Muscle layer of duodenum (tissue), 2 donors: ENCODE data around the gene SCARF2.
"Not testable (repeated sequence)": the region's sequence is repeated elsewhere in the genome, so short reads cannot be mapped to it uniquely, and the experiment has no call there.

ENCODE experiments used
- H3K27ac ChIP-seq: one replicate; pipeline ENCODE4 v1.7.0; 2013; ENCODE audit warnings: mild to moderate bottlenecking, low read length
- H3K27me3 ChIP-seq: one replicate; pipeline ENCODE4 v1.7.0; 2013; ENCODE audit warnings: low read depth, mild to moderate bottlenecking, control low read depth, low read length
- H3K36me3 ChIP-seq, 2 donors: one replicate each; pipeline ENCODE4 v1.7.0; 2013; ENCODE audit warnings: low read length in 2 of 2, control low read depth in 1 of 2, mild to moderate bottlenecking in 1 of 2; ENCODE audit not compliant: insufficient read depth in 2 of 2, control insufficient read depth in 1 of 2
- H3K4me1 ChIP-seq, 2 donors: one replicate each; pipeline ENCODE4 v1.7.0; 2013; ENCODE audit warnings: low read length in 2 of 2, mild to moderate bottlenecking in 2 of 2, control low read depth in 1 of 2, moderate library complexity in 1 of 2; ENCODE audit not compliant: insufficient read depth in 2 of 2, control insufficient read depth in 1 of 2
- H3K4me3 ChIP-seq, 2 donors: one replicate each; pipeline ENCODE4 v1.7.0; 2013; ENCODE audit warnings: low read length in 2 of 2, low read depth in 1 of 2, mild to moderate bottlenecking in 1 of 2
- H3K9me3 ChIP-seq, 2 donors: one replicate each; pipeline ENCODE4 v1.7.0; 2013; ENCODE audit warnings: low read length in 2 of 2, control low read depth in 1 of 2, mild to moderate bottlenecking in 1 of 2; ENCODE audit not compliant: control insufficient read depth in 1 of 2
- donor health status: healthy.

SCARF2 gene

DNA sequence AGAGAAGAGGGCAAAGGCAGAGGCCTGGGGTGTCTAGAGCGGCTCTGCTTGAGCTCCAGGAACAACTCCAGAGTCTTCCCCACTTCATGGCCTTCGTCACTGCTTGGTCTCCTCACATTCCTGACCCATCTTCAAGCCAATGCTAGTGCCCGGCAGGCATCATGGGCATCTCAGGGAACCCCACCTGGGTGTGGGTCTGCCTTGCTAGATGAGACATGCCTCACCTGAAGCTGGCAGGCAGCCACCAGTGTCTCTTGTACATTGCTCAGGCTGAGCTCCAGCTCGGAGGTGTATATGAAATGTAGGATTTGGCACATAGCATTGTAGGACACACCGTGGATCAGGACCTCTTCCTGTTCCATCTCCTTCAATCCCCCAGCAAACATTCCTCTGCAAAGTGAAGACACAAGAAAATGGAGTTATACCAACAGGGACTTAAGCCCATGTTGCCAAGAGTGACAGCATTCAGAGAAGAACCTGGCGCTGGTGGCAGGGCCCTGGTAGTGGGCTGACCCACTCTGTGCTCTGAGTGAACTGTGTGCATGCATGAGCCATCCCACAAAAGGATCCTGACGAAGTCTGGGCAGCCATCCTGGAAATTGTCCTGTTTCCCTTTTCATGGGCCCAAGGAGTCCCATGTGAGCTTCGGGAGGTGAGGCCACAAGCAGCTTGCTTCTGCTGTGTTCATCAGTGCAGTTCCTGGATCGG lies 33.7 kb upstream of the SCARF2 start:
- H3K27me3 ChIP-seq: no peaks in the 10 kb centered on the region
- no peak overlapping the region for H3K4me3 ChIP-seq
- H3K27ac ChIP-seq: no peak overlapping the region
- peaks cover 17 to 29% of the 10 kb centered on the region in 2 donors for H3K36me3 ChIP-seq
- no peaks in the 10 kb centered on the region for H3K4me1 ChIP-seq
- H3K9me3 ChIP-seq: no peaks in the 10 kb centered on the region

DNA sequence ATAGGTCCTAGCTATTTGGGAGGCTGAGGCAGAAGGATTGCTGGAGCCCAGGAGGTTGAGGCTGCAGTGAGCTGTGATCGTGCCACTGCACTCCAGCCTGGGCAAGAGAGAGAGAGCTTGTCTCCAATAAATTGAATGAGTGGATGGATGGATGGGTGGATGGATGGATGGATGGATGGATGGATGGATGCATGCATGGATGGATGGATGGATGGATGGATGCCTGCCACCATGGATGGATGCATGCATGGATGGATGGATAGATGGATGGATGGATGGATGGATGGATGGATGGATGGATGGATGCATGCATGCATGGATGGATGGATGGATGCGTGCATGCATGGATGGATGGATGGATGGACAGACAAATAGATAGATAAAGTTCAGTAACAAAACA lies 32.9 kb upstream of the SCARF2 start:
- not testable (repeated sequence) for H3K27me3 ChIP-seq, H3K4me3 ChIP-seq, H3K27ac ChIP-seq, H3K4me1 ChIP-seq, H3K9me3 ChIP-seq
- H3K36me3 ChIP-seq: peaks cover 17 to 29% of the 10 kb centered on the region in 2 donors

DNA sequence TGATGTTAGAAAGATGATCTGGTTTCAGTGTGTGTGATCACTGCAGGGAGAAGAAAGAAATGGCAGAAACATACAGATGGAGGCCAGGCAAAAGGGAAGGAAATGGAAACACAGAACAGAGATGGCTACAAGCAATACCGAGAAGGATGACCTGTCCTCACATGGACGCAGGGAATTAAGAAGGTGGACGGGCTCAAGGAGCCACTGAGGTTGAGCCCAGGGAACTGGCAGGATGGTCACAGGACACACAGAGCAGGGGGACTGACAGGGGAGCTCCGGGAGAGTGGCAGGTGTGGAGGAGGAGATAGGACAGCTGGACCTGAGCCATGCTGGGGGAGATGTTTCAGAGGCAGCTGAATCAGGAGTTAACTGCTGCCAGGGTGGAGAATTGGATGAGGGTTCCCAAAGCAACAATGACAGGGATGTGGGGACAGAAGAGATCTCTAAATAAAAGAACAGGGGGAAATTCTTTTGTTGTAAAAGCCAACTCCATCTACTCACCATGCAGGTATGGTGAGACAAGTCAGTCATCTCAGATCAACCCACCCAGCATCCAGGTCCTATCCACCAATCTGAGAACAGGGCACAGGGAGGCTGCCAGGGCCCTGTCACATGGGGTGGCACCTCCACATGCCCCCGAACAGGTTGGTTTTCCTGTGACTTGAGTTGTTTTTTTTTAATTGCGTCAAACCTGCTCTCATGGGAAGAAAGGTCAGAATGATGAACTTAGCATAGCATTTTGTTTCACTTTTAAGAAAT lies 31.7 kb upstream of the SCARF2 start:
- peaks cover 24 to 40% of the 10 kb centered on the region in 2 donors for H3K36me3 ChIP-seq
- H3K4me1 ChIP-seq: no peaks in the 10 kb centered on the region
- no peak overlapping the region for H3K4me3 ChIP-seq
- H3K9me3 ChIP-seq: no peaks in the 10 kb centered on the region
- no peak overlapping the region for H3K27ac ChIP-seq
- H3K27me3 ChIP-seq: no peaks in the 10 kb centered on the region

DNA sequence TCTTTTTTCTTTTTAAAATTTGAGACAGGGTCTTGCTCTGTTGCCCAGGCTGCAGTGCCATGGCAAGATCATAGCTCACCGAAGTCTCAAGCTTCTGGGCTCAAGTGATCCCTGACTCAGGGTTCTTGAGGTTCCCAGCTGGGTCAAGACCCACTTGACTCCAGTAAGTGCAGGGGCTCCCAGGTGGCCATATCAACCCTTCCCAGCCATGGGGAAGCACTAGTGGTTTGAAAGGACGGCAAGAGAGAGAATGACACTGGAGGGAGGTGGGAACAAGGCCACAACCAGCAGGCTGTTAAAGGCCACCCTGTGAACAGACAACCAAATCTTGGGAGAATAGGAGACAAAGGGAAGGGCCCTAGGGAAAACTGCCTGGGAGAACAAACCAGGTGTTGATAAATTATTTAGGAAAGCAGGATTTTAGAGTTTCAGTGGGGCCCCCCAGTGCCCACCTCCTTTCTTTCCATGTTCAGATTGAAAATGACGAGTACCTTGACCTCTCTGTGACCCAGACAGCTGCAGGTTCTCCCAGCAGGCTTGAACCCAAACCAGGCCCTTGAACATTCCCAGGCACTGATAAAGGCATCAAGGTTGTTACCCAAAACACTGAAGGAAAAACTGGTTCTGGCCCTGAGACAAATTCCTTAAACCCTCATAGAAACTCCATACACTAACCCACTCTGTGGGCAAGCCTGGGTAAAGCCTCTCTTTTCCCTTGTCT lies 29.2 kb upstream of the SCARF2 start:
- Histone ChIP-seq H3K27me3 (no peaks in the 10 kb centered on the region), H3K9me3 (no peaks in the 10 kb centered on the region), H3K4me1 (peaks cover 7 to 10% of the 10 kb centered on the region in 2 donors), H3K27ac (no peak overlapping the region), H3K36me3 (peaks cover 24 to 47% of the 10 kb centered on the region in 2 donors), H3K4me3 (no peak overlapping the region)

DNA sequence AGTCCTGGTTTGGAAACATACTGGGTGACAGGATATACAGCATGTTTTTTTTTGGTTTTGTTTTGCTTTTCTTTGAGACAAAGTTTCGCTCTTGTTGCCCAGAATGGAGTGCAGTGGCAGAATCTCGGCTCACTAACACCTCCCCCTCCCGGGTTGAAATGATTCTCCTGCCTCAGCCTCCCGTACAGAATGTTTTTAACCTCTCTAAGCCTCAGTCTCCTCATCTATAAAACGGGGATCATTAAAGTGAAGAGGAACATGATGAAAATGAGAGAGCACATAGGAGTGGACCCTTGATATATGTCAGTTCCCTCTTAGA lies 28.1 kb upstream of the SCARF2 start:
- peaks cover 16 to 43% of the 10 kb centered on the region in 2 donors for H3K36me3 ChIP-seq

DNA sequence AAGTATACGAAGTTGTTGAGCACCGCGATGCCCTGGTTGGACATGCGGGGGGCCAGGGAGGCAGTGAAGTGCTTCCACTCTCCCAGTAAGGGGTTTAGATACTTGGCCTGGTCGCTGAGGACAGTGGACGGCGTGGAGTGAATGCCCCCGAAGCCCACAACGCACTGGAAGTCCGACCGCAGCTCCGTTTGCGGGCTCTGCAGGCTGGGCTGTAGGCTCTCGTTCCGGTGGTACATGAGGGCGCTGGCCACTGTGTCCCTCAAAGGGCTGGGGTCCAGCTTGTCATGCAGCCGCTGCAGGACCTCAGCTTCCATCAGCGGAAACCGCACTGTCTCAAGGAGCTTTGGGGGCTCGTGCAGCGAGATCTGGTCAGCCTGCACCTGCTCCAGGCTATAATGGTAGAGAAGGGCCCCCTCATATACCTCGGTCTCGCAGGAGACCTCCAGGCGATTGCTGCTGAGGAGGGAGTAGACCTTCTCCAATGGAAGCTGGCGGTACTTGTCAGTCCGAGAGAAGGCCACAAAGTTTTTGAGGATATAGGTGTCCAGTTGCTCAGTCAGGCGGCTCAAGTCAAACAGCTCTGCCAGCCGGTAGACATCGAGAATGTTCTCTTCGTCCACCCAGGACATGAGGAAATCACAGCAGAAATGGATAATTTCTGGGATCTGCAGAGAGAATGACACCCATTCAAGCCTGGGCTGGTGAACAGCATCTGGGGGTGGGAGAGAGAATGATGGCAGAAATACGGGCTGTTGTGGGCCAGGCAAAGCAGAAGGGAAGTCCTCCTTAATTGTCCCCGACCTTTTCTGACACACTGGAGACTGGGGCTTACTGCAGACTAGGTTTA lies 27.5 kb upstream of the SCARF2 start:
- Histone ChIP-seq H3K9me3 (no peaks in the 10 kb centered on the region), H3K4me3 (no peak overlapping the region), H3K4me1 (peaks cover 7 to 10% of the 10 kb centered on the region in 2 donors), H3K36me3 (peaks cover 13 to 39% of the 10 kb centered on the region in 2 donors), H3K27me3 (no peaks in the 10 kb centered on the region), H3K27ac (no peak overlapping the region)

More for the DNA sequence above, 28.1 kb upstream of the SCARF2 start:
- Histone ChIP-seq H3K4me1 (peaks cover 7 to 10% of the 10 kb centered on the region in 2 donors), H3K9me3 (no peaks in the 10 kb centered on the region), H3K4me3 (no peak overlapping the region), H3K27ac (no peak overlapping the region), H3K27me3 (no peaks in the 10 kb centered on the region)

DNA sequence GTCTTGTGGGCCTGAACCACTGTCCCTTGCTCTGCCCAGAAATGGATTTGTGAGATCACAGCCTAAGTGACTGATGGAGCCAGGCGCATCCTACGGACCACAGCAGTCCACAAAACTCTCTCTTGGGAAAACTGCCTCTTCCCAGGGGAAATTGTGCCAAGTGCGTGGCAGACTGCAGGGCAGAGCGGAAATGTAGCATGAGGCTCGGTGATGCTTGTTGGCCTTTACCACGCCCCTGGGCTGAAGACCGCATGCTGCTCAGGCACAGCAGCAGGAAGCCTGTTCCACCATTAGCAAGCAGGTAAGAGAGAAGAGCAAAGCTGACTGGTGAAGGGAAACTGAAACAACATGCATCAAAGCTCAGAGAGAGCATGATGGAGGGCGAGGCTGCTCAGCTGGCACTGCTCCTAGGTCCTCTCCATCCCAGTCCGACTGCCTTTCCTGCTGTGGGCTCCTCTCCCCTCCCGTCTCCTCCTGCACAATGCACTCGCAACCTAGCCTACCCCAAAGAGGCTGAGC lies 26.5 kb upstream of the SCARF2 start:
- Histone ChIP-seq H3K27me3 (no peaks in the 10 kb centered on the region), H3K4me3 (no peak overlapping the region), H3K4me1 (peaks cover 7 to 10% of the 10 kb centered on the region in 2 donors), H3K9me3 (no peaks in the 10 kb centered on the region), H3K27ac (no peak overlapping the region), H3K36me3 (peaks cover 10 to 43% of the 10 kb centered on the region in 2 donors)

DNA sequence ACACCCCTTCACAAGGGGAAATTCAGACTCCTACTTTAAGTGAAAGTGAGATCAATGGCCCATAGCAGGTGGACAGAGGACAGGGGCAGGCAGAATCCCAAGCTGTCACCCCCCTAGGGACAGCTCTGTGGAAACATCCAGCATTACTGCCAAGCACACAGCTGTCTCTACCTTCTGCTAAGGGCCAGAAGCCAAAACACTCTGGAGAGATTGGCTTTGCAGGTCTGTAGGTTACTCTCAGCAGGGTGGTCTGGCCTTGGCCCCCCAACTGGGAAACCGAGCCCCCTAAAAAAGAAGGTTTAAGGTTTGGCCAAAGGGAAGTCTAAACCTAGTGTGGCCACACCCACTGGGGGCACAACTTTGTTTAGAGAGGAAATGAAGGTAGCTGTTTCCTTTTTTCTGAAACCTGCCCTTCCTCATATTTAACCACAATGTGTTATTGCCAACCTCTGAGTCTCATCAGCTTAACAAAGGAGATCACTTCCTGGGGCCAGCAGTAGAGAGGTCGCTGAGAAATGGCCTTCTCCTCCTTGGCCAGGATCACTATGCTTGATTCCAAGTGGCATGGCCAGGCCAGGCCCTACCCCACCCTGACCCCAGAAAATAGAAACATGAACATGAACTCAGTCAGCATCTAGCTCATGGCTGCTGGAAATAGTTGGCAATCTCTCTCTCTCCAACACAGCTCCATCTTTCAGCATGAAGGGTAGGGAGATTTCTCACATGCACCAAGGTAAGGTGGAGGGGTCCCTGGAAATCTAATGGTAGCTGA lies 25.9 kb upstream of the SCARF2 start:
- no peaks in the 10 kb centered on the region for H3K27me3 ChIP-seq
- no peak overlapping the region for H3K27ac ChIP-seq
- H3K9me3 ChIP-seq: no peaks in the 10 kb centered on the region
- H3K36me3 ChIP-seq: peaks cover 7 to 42% of the 10 kb centered on the region in 2 donors
- peaks cover 7 to 10% of the 10 kb centered on the region in 2 donors for H3K4me1 ChIP-seq
- H3K4me3 ChIP-seq: no peak overlapping the region

DNA sequence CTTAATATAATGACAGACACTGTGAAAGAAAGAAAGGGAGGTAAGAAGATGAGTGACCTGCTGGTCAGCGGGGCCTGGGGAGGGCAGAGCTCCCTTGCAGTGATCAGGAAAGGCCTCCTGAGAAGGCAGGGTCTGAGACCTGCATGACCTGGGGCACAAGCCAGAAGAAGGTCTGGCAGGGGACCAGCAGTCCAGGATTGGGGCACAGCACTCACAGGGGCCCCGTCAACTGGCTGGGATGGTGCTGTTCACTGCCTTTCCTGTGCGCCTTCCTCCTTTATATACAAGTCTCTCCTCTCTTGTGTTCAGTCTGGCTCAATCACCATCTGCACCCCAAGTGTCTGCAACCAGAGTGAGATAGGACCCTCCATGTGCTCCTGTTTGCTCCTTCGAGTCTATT lies 22.2 kb upstream of the SCARF2 start:
- H3K36me3 ChIP-seq: peaks cover 9 to 43% of the 10 kb centered on the region in 2 donors
- no peaks in the 10 kb centered on the region for H3K27me3 ChIP-seq
- H3K4me1 ChIP-seq: peaks cover 7 to 10% of the 10 kb centered on the region in 2 donors
- no peaks in the 10 kb centered on the region for H3K9me3 ChIP-seq
- no peak overlapping the region for H3K27ac ChIP-seq
- H3K4me3 ChIP-seq: no peak overlapping the region

DNA sequence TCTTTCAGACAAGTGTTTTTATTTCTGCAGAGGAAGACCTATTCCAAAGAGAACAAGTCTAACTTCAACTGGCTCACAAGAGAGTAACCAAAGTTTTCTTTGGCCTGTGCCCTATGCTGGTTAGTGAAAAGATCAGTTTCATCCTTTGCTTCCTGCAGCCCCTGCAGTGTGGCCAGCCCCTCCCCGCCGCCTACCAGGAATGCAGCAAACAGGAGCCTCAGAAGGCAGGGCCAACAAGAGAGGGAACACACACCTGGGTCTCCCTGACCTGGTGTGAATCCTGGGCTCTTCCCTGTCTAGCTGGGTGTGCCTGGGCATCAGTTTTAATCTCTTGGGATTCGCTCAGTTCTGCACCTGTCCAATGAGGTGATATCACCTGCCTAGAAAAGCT lies 21.5 kb upstream of the SCARF2 start:
- Histone ChIP-seq H3K27me3 (no peaks in the 10 kb centered on the region), H3K4me3 (no peak overlapping the region), H3K9me3 (no peaks in the 10 kb centered on the region), H3K36me3 (peaks cover 8 to 37% of the 10 kb centered on the region in 2 donors), H3K4me1 (peaks cover 7 to 10% of the 10 kb centered on the region in 2 donors), H3K27ac (no peak overlapping the region)
